ENCODE data around the gene CCL21. TPM values are rescaled to one million over a fixed set of nuclear protein-coding genes. Genes with fewer than 3 reads are reported as not detected.

The CCL21 gene
- polyA plus RNA-seq, 1 donor (not counting 4 experiments of a cell fraction or from before 2014, with no cell fraction given): not detected

GRCh38 chr9:34675869-34676268, 34.1 kb downstream of the CCL21 start:
- H3K27me3 ChIP-seq (ENCODE audit: control insufficient read depth, extremely low read depth, insufficient read depth, low read length): no peaks in the 10 kb centered on the region
- H3K27ac ChIP-seq (ENCODE audit: control insufficient read depth, insufficient read depth, low read length): no peak overlapping the region
- no peak overlapping the region for H3K4me2 ChIP-seq (ENCODE audit: control insufficient read depth, extremely low read depth, insufficient read depth, low read depth, low read length)
- H3K36me3 ChIP-seq (ENCODE audit: control insufficient read depth in 2 of 2, extremely low read depth in 1 of 2, insufficient read depth in 2 of 2, low read length in 2 of 2): peaks cover 4 to 5% of the 10 kb centered on the region in 2 experiments
- no peaks in the 10 kb centered on the region for H3K79me2 ChIP-seq (ENCODE audit: control insufficient read depth, insufficient read depth, low read length)
- DNase-seq (ENCODE audit: low read depth, low spot score): no peak
- no peaks in the 10 kb centered on the region for H3K9me1 ChIP-seq (ENCODE audit: control insufficient read depth, extremely low read depth, insufficient read depth, low read length)
- H3K4me3 ChIP-seq (ENCODE audit: control insufficient read depth in 2 of 3, extremely low read depth in 1 of 3, insufficient read depth in 2 of 3, low read depth in 1 of 3, low read length in 3 of 3): no peak overlapping the region
- no peaks in the 10 kb centered on the region for H3K4me1 ChIP-seq (ENCODE audit: control insufficient read depth, extremely low read depth, insufficient read depth, low read length)
- H4K20me1 ChIP-seq (ENCODE audit: control insufficient read depth, extremely low read depth, insufficient read depth, low read length): no peaks in the 10 kb centered on the region
- H3K9me3 ChIP-seq (ENCODE audit: control insufficient read depth, low read depth, low read length): no peaks in the 10 kb centered on the region
- no peak for FAIRE-seq
- no peak overlapping the region for H2AFZ ChIP-seq (ENCODE audit: control insufficient read depth, low read length)
- TF ChIP-seq EZH2 (IDR thresholded peaks at IDR 0.05; ENCODE audit: low read length): no peak
- TF ChIP-seq CTCF (optimal IDR thresholded peaks at IDR 0.05 in 1 of 3, IDR thresholded peaks at IDR 0.05 in 1 of 3, conservative IDR thresholded peaks at IDR 0.05 in 1 of 3; ENCODE audit: extremely low read depth in 1 of 3, insufficient read depth in 2 of 3, low read length in 3 of 3): no peak
- H3K9ac ChIP-seq (ENCODE audit: control insufficient read depth, extremely low read depth, insufficient read depth, low read length): no peak overlapping the region
- dilution Hi-C loops (cut with MboI; ENCODE audit: extremely low pct_ligation_motif_present, low sequenced_read_pairs): no loop called here

DNA sequence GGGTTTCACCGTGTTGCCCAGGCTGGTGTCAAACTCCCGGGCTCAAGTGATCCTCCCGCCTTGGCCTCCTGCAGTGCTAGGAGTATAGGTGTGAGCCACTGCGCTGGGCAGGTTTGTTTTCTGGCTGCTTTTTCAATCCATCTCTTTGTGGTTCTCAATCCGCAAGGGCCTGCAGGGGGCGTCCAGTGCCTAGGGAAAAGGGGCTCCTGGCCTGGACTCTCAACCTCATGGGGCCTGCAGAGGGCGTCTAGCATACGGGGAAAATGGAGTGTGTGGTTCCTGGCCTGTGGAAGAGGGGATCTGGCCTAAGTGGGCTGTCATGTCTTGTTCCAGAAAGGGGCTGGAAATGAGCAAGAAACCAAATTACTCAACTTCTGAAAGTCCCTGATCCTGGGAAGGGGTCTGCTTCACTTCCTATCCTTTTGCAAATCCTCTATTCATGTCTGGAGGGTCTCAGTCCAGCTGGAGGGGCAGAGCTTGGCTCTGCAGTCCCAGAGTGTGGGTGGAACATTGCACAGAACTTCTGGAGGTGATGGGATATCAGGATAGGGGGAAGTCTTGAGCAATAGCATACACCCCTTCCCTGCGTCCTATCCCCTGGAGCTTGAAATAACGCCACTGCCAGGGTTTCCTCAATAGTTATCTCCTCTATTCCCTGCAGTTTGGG, 34.8 kb downstream of the CCL21 start:
- no peak for FAIRE-seq
- TF ChIP-seq CTCF (optimal IDR thresholded peaks at IDR 0.05 in 1 of 3, IDR thresholded peaks at IDR 0.05 in 1 of 3, conservative IDR thresholded peaks at IDR 0.05 in 1 of 3; ENCODE audit: extremely low read depth in 1 of 3, insufficient read depth in 2 of 3, low read length in 3 of 3) (peak; percentile 39 to 45 (median 43)), EZH2 (IDR thresholded peaks at IDR 0.05; ENCODE audit: low read length) (no peak)
- no peak overlapping the region for H3K27ac ChIP-seq (ENCODE audit: control insufficient read depth, insufficient read depth, low read length)

More for the DNA sequence above, 34.8 kb downstream of the CCL21 start:
- Histone ChIP-seq H3K4me2 (ENCODE audit: control insufficient read depth, extremely low read depth, insufficient read depth, low read depth, low read length) (no peak overlapping the region), H3K27me3 (ENCODE audit: control insufficient read depth, extremely low read depth, insufficient read depth, low read length) (no peaks in the 10 kb centered on the region), H3K4me3 (ENCODE audit: control insufficient read depth in 2 of 3, extremely low read depth in 1 of 3, insufficient read depth in 2 of 3, low read depth in 1 of 3, low read length in 3 of 3) (no peak overlapping the region), H3K9ac (ENCODE audit: control insufficient read depth, extremely low read depth, insufficient read depth, low read length) (no peak overlapping the region), H3K9me3 (ENCODE audit: control insufficient read depth, low read depth, low read length) (no peaks in the 10 kb centered on the region), H3K9me1 (ENCODE audit: control insufficient read depth, extremely low read depth, insufficient read depth, low read length) (no peaks in the 10 kb centered on the region), H3K79me2 (ENCODE audit: control insufficient read depth, insufficient read depth, low read length) (peaks cover 3% of the 10 kb centered on the region), H3K4me1 (ENCODE audit: control insufficient read depth, extremely low read depth, insufficient read depth, low read length) (no peaks in the 10 kb centered on the region), H3K36me3 (ENCODE audit: control insufficient read depth in 2 of 2, extremely low read depth in 1 of 2, insufficient read depth in 2 of 2, low read length in 2 of 2) (peaks cover 4 to 5% of the 10 kb centered on the region in 2 experiments), H2AFZ (ENCODE audit: control insufficient read depth, low read length) (no peak overlapping the region), H4K20me1 (ENCODE audit: control insufficient read depth, extremely low read depth, insufficient read depth, low read length) (no peaks in the 10 kb centered on the region)
- dilution Hi-C loops (cut with MboI; ENCODE audit: extremely low pct_ligation_motif_present, low sequenced_read_pairs): no loop called here
- no peak for DNase-seq (ENCODE audit: low read depth, low spot score)
